WTC11 (cell line): ENCODE measurements around the gene RGS12.

ENCODE experiments used
- ATF3 ChIP-seq: sonication (generic); formaldehyde crosslinking; conservative IDR thresholded peaks from 2 replicates; pipeline ENCODE4 v1.8.1; 2022; ENCODE audit warnings: mild to moderate bottlenecking, missing genetic modification reagents
- ETV6 ChIP-seq: sonication (generic); formaldehyde crosslinking; IDR thresholded peaks from 2 replicates; pipeline ENCODE4 v1.8.1; 2022; ENCODE audit warnings: mild to moderate bottlenecking, missing genetic modification reagents
- JAZF1 ChIP-seq: fragments of 250-450 bp; sonication (Bioruptor Pico); IDR thresholded peaks from 2 replicates; pipeline ENCODE4 v1.9.0; 2021; ENCODE audit warnings: moderate library complexity, mild to moderate bottlenecking, inconsistent platforms
- MAX ChIP-seq: sonication (generic); formaldehyde crosslinking; IDR thresholded peaks from 2 replicates; pipeline ENCODE4 v1.8.0; 2022; ENCODE audit warnings: mild to moderate bottlenecking, missing genetic modification reagents
- ZBTB43 ChIP-seq: sonication (generic); formaldehyde crosslinking; IDR thresholded peaks from 2 replicates; pipeline ENCODE4 v1.8.1; 2023; ENCODE audit warnings: mild to moderate bottlenecking, missing genetic modification reagents
- TF ChIP-seq, protein P1 (sequence below): fragments of 200-600 bp; IDR thresholded peaks from 2 replicates; pipeline ENCODE4 v1.8.0; 2022; ENCODE audit warnings: antibody characterized with exemption
- TF ChIP-seq, protein P2 (sequence below): fragments of 250-450 bp; sonication (Bioruptor Pico); IDR thresholded peaks from 2 replicates; pipeline ENCODE4 v1.9.0; 2021; ENCODE audit warnings: moderate library complexity, mild to moderate bottlenecking, inconsistent platforms, borderline replicate concordance

DNA sequence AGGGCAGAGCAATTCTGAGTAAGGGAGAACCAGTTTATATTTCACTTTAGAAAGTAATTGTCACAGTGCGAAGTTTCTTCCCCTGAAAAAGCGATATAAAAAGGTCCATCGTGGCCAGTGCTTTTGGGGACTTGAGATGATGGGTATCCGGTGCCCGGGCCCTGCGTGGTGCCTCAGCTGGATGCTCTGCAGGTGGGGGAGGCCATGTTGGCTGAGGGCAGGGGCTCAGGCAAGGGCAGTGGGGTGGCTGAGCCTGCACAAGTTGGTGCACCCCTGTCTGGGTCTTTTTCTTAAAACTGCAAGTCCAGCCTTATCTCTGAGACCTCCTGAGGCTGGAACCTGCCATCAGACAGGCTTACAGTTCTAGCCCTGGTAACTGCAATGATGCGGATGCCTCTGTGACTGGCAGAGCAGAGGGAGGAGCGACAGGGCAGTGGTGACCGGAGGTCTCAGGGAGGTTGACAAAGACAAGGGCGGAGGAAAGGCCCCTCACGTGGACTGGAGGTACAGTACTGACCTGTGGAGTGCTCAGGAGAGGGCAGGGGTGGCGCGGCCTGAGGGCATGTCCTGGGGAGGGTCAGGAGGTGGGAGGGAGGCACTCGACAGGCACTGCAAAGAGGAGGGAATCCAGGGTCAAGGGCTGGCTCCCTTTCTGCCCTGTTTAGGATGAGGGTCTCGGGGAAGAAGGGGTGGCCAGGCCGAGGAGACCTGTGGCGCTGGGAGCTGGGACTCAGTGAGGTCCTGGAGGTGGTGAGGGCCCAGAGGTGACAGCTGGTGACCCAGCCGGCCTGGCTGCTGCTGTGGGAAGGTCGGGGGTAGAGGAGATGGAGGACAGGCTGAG, 1.8 kb downstream of the RGS12 start:
- TF ChIP-seq, protein P1, sequence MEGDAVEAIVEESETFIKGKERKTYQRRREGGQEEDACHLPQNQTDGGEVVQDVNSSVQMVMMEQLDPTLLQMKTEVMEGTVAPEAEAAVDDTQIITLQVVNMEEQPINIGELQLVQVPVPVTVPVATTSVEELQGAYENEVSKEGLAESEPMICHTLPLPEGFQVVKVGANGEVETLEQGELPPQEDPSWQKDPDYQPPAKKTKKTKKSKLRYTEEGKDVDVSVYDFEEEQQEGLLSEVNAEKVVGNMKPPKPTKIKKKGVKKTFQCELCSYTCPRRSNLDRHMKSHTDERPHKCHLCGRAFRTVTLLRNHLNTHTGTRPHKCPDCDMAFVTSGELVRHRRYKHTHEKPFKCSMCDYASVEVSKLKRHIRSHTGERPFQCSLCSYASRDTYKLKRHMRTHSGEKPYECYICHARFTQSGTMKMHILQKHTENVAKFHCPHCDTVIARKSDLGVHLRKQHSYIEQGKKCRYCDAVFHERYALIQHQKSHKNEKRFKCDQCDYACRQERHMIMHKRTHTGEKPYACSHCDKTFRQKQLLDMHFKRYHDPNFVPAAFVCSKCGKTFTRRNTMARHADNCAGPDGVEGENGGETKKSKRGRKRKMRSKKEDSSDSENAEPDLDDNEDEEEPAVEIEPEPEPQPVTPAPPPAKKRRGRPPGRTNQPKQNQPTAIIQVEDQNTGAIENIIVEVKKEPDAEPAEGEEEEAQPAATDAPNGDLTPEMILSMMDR, result no peak
- TF ChIP-seq ATF3 (CRISPR knock-in tag), result no peak
- no peak for TF ChIP-seq MAX
- no peak for TF ChIP-seq ZBTB43 (CRISPR knock-in tag)
- TF ChIP-seq ETV6 (CRISPR knock-in tag), result no peak
- no peak for TF ChIP-seq JAZF1
- TF ChIP-seq, protein P2, sequence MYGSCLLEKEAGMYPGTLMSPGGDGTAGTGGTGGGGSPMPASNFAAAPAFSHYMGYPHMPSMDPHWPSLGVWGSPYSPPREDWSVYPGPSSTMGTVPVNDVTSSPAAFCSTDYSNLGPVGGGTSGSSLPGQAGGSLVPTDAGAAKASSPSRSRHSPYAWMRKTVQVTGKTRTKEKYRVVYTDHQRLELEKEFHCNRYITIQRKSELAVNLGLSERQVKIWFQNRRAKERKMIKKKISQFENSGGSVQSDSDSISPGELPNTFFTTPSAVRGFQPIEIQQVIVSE (CRISPR knock-in tag), result no peak
